Progenitor cell of endocrine pancreas (in vitro differentiated cells): ENCODE measurements around the gene ACOD1. TPM values are rescaled to one million over a fixed set of nuclear protein-coding genes. Genes with fewer than 3 reads are reported as not detected.

Experiments
- DNase-seq: peaks from one replicate; pipeline ENCODE4 v3.0.0; 2021; ENCODE audit warnings: low spot score; ENCODE audit not compliant: unreplicated experiment
- H3K27ac Mint-ChIP-seq: 2 replicates; pipeline ENCODE4 v1.8.0; 2021; ENCODE audit warnings: mild to moderate bottlenecking, moderate library complexity, mixed read lengths
- H3K27me3 Mint-ChIP-seq: 2 replicates; pipeline ENCODE4 v1.8.0; 2021; ENCODE audit warnings: mixed read lengths
- H3K36me3 Mint-ChIP-seq: 2 replicates; pipeline ENCODE4 v1.8.0; 2022; ENCODE audit warnings: mixed read lengths; ENCODE audit not compliant: insufficient read depth
- H3K4me1 Mint-ChIP-seq: 2 replicates; pipeline ENCODE4 v1.8.0; 2021; ENCODE audit warnings: low read depth, mixed read lengths
- H3K4me3 Mint-ChIP-seq: 2 replicates; pipeline ENCODE4 v1.8.0; 2021; ENCODE audit warnings: low read depth, mild to moderate bottlenecking, moderate library complexity, mixed read lengths
- H3K9me3 Mint-ChIP-seq: 2 replicates; pipeline ENCODE4 v1.8.0; 2021; ENCODE audit warnings: low read depth, mixed read lengths
- CTCF ChIP-seq: fragments of 200-600 bp; sonication (generic); IDR thresholded peaks from one replicate; pipeline ENCODE4 v1.5.0; 2021; ENCODE audit warnings: antibody characterized with exemption, mild to moderate bottlenecking; ENCODE audit not compliant: unreplicated experiment
- total RNA-seq: library from RNA; stranded (reverse); gene quantifications from 2 replicates; pipeline ENCODE4 v1.2.1, GENCODE V29; 2021

ACOD1 gene
- total RNA-seq, 1 donor from 2014 or later: not detected

- Mint-ChIP-seq H3K36me3 (no peaks in the 10 kb centered on the region), H3K27ac (no peak overlapping the region), H3K4me3 (no peak overlapping the region), H3K4me1 (peaks cover 4% of the 10 kb centered on the region), H3K9me3 (no peaks in the 10 kb centered on the region), H3K27me3 (peaks cover 63% of the 10 kb centered on the region)
- DNase-seq: no peak
- TF ChIP-seq CTCF: no peak
Measured at GRCh38 chr13:76983676-76984075, 35.4 kb downstream of the ACOD1 start.

GRCh38 chr13:76991432-76991795 lies 43.1 kb downstream of the ACOD1 start:
- Mint-ChIP-seq H3K4me1 (peaks cover 13% of the 10 kb centered on the region), H3K9me3 (no peaks in the 10 kb centered on the region), H3K27me3 (peaks cover 16% of the 10 kb centered on the region), H3K27ac (peak overlapping the region; percentile 95), H3K36me3 (peaks cover 2% of the 10 kb centered on the region), H3K4me3 (peak overlapping the region; percentile 89)
- no peak for TF ChIP-seq CTCF
- DNase-seq: no peak

GRCh38 chr13:76991796-76992547 lies 43.7 kb downstream of the ACOD1 start, which contains the start of gene CLN5:
Gene CLN5 (plus strand): TSS chr13:76992081. CDS start chr13:76992099, 18 bp downstream.
- no peak for TF ChIP-seq CTCF
- peak within 1 kb of the TSS; percentile 98 for H3K27ac Mint-ChIP-seq
- peaks cover 10% of the 10 kb centered on the region for H3K27me3 Mint-ChIP-seq
- H3K9me3 Mint-ChIP-seq: no peaks in the 10 kb centered on the region
- H3K4me3 Mint-ChIP-seq: peak within 1 kb of the TSS; percentile 89
- peak; percentile 85 for DNase-seq
- peaks cover 5% of the 10 kb centered on the region for H3K36me3 Mint-ChIP-seq
- H3K4me1 Mint-ChIP-seq: peaks cover 13% of the 10 kb centered on the region

- DNase-seq: no peak
- Mint-ChIP-seq H3K27me3 (peaks cover 6% of the 10 kb centered on the region), H3K4me3 (peak overlapping the region; percentile 89), H3K9me3 (no peaks in the 10 kb centered on the region), H3K4me1 (peaks cover 13% of the 10 kb centered on the region), H3K36me3 (peaks cover 7% of the 10 kb centered on the region), H3K27ac (peak overlapping the region; percentile 98)
- TF ChIP-seq CTCF: no peak
Measured at GRCh38 chr13:76992548-76993001, 44.3 kb downstream of the ACOD1 start.

GRCh38 chr13:76993021-76993420 lies 44.7 kb downstream of the ACOD1 start:
- Mint-ChIP-seq H3K27me3 (peaks cover 3% of the 10 kb centered on the region), H3K4me3 (peak overlapping the region; percentile 89), H3K36me3 (peaks cover 7% of the 10 kb centered on the region), H3K9me3 (no peaks in the 10 kb centered on the region), H3K4me1 (peaks cover 13% of the 10 kb centered on the region), H3K27ac (peak overlapping the region; percentile 98)
- TF ChIP-seq CTCF: no peak
- DNase-seq: no peak
